AG08395 (cell line): ENCODE data around the gene MACF1.
A peak's percentile ranks its signal among the peaks of the same experiment; 100 is the strongest.

Source experiments
- DNase-seq: peaks from one replicate; pipeline ENCODE4 v3.0.0; 2012; ENCODE audit warnings: mixed read lengths, low spot score

Gene MACF1

GRCh38 chr1:39261712-39262221 is 57.3 kb downstream of the MACF1 start:
- DNase-seq: no peak

- DNase-seq: no peak
Measured at GRCh38 chr1:39262802-39263201, 58.3 kb downstream of the MACF1 start.

GRCh38 chr1:39266269-39266668 is 61.8 kb downstream of the MACF1 start:
- no peak for DNase-seq

GRCh38 chr1:39266792-39267191 is 62.3 kb downstream of the MACF1 start:
- no peak for DNase-seq

- peak; percentile 82 for DNase-seq
Measured at GRCh38 chr1:39268112-39268581, 63.7 kb downstream of the MACF1 start.

- no peak for DNase-seq
Measured at GRCh38 chr1:39268906-39269305, 64.4 kb downstream of the MACF1 start.

- DNase-seq: no peak
Measured at GRCh38 chr1:39269349-39269748, 64.9 kb downstream of the MACF1 start.

- no peak for DNase-seq
Measured at GRCh38 chr1:39269791-39270342, 65.4 kb downstream of the MACF1 start.

GRCh38 chr1:39270368-39270767 is 65.9 kb downstream of the MACF1 start:
- DNase-seq: no peak

GRCh38 chr1:39272027-39272797 is 67.7 kb downstream of the MACF1 start:
- no peak for DNase-seq

- DNase-seq: no peak
Measured at GRCh38 chr1:39272798-39273469, 68.4 kb downstream of the MACF1 start.

- no peak for DNase-seq
Measured at GRCh38 chr1:39275836-39276507, 71.5 kb downstream of the MACF1 start.

GRCh38 chr1:39277879-39278278 is 73.4 kb downstream of the MACF1 start:
- DNase-seq: no peak

- no peak for DNase-seq
Measured at GRCh38 chr1:39282537-39283216, 78.2 kb downstream of the MACF1 start.

- no peak for DNase-seq
Measured at GRCh38 chr1:39283858-39284257, 79.4 kb downstream of the MACF1 start.

- DNase-seq: no peak
Measured at GRCh38 chr1:39287541-39287940, 83.0 kb downstream of the MACF1 start.

- DNase-seq: no peak
Measured at GRCh38 chr1:39288735-39289465, 84.4 kb downstream of the MACF1 start.

GRCh38 chr1:39292401-39292800 is 87.9 kb downstream of the MACF1 start:
- no peak for DNase-seq

- peak; percentile 47 for DNase-seq
Measured at GRCh38 chr1:39293375-39294070, 89.0 kb downstream of the MACF1 start.

- DNase-seq: no peak
Measured at GRCh38 chr1:39294531-39294930, 90.0 kb downstream of the MACF1 start.
